B cell (primary cell): Measurements from ENCODE around the gene CYP1A1. TPM values are rescaled to one million over a fixed set of nuclear protein-coding genes. Genes with fewer than 3 reads are reported as not detected.

Experiments
- ATAC-seq: fragments of 200-7000 bp; cut with Tn5 transposase; one replicate; pipeline ENCODE4 v1.10.0; 2021; ENCODE audit warnings: low read depth, mild to moderate bottlenecking, moderate number of reproducible peaks, moderate library complexity
- CTCF ChIA-PET: fragments of 350-600 bp; sonication (Branson Sonifier 250); formaldehyde crosslinking; loops from one replicate; lab custom pipeline; 2021; ENCODE audit warnings: antibody characterized with exemption, inconsistent platforms; lab: Charles Lee
- POLR2A ChIA-PET: fragments of 350-600 bp; sonication (Branson Sonifier 250); formaldehyde crosslinking; loops from one replicate; lab custom pipeline; 2021; ENCODE audit warnings: antibody characterized with exemption; lab: Charles Lee
- DNase-seq: peaks from one replicate; pipeline ENCODE4 v3.0.0; 2013
- H2AFZ ChIP-seq: 2 replicates; pipeline ENCODE4 v1.6.1; 2012; ENCODE audit warnings: mild to moderate bottlenecking, low read depth, low read length; ENCODE audit not compliant: insufficient read depth, poor library complexity, severe bottlenecking
- H3K27ac ChIP-seq, 2 donors: 1 replicate in 1 of 2; 2 replicates in 1 of 2; pipeline ENCODE4 v1.5.1; 2012 to 2013; ENCODE audit warnings: low read length in 2 of 2, mild to moderate bottlenecking in 2 of 2, moderate library complexity in 1 of 2
- H3K27me3 ChIP-seq, 4 experiments: fragments of 200-600 bp in 1 of 4; sonication (generic) in 1 of 4; replicated peaks in 1 of 4; 1 replicate in 2 of 4; 2 replicates in 2 of 4; pipeline versions ENCODE4 v1.6.1 to v1.7.0; 2013 to 2016; ENCODE audit warnings: low read length in 3 of 4, mild to moderate bottlenecking in 2 of 4, mixed read lengths in 1 of 4, moderate library complexity in 1 of 4; ENCODE audit not compliant: insufficient read depth in 4 of 4, control insufficient read depth in 3 of 4; ENCODE audit errors: control extremely low read depth in 1 of 4
- H3K36me3 ChIP-seq, 2 experiments: replicated peaks in 1 of 2; 1 replicate in 1 of 2; 2 replicates in 1 of 2; pipeline versions ENCODE4 v1.6.1 to v1.7.1; 2013; ENCODE audit warnings: low read length in 1 of 2; ENCODE audit not compliant: insufficient read depth in 2 of 2, control insufficient read depth in 1 of 2; ENCODE audit errors: control extremely low read depth in 1 of 2, extremely low read depth in 1 of 2
- H3K4me1 ChIP-seq, 2 donors: fragments of 200-600 bp in 1 of 2; sonication (generic) in 1 of 2; 1 replicate in 1 of 2; 2 replicates in 1 of 2; pipeline versions ENCODE4 v1.5.1 to v1.6.1; 2013 to 2017; ENCODE audit warnings: low read length in 2 of 2; ENCODE audit not compliant: control insufficient read depth in 2 of 2, insufficient read depth in 2 of 2
- H3K4me2 ChIP-seq: replicated peaks from 2 replicates; pipeline ENCODE3; 2012; ENCODE audit warnings: mild to moderate bottlenecking, low read depth, low read length; ENCODE audit not compliant: poor library complexity, severe bottlenecking
- H3K4me3 ChIP-seq, 5 experiments: fragments of 200-600 bp in 1 of 5; sonication (generic) in 1 of 5; 1 replicate in 3 of 5; 2 replicates in 2 of 5; pipeline versions ENCODE4 v1.5.1 to v1.7.0; 2011 to 2016; ENCODE audit warnings: low read length in 4 of 5, mild to moderate bottlenecking in 4 of 5, low read depth in 2 of 5, control low read depth in 1 of 5, moderate library complexity in 1 of 5; ENCODE audit not compliant: insufficient read depth in 1 of 5; ENCODE audit errors: control extremely low read depth in 1 of 5, extremely low read depth in 1 of 5
- H3K79me2 ChIP-seq: fragments of 200-600 bp; sonication (generic); one replicate; pipeline ENCODE4 v1.6.0; 2016; ENCODE audit warnings: low read length; ENCODE audit not compliant: control insufficient read depth, insufficient read depth
- H3K9ac ChIP-seq: fragments of 200-600 bp; sonication (generic); 2 replicates; pipeline ENCODE4 v1.6.1; 2017; ENCODE audit warnings: mild to moderate bottlenecking, low read length, moderate library complexity
- H3K9me3 ChIP-seq, 3 donors: one replicate each; pipeline versions ENCODE4 v1.6.1 to v1.7.1; 2013; ENCODE audit warnings: low read length in 2 of 3; ENCODE audit not compliant: control insufficient read depth in 2 of 3, insufficient read depth in 1 of 3; ENCODE audit errors: control extremely low read depth in 1 of 3
- H4K20me1 ChIP-seq: 2 replicates; pipeline ENCODE4 v1.6.0; 2012; ENCODE audit warnings: mild to moderate bottlenecking, low read length; ENCODE audit not compliant: insufficient read depth, control insufficient read depth, poor library complexity, severe bottlenecking
- H3K27ac Mint-ChIP-seq: one replicate; pipeline ENCODE4 v1.8.0; 2021; ENCODE audit warnings: mixed read lengths
- H3K27me3 Mint-ChIP-seq: one replicate; pipeline ENCODE4 v1.8.0; 2021; ENCODE audit warnings: mixed read lengths
- H3K4me1 Mint-ChIP-seq: one replicate; pipeline ENCODE4 v1.8.0; 2021; ENCODE audit warnings: mixed read lengths
- H3K4me3 Mint-ChIP-seq: one replicate; pipeline ENCODE4 v1.8.0; 2021; ENCODE audit warnings: mixed read lengths
- H3K9me3 Mint-ChIP-seq: one replicate; pipeline ENCODE4 v1.8.0; 2022; ENCODE audit warnings: mixed read lengths; ENCODE audit not compliant: insufficient read depth
- CTCF ChIP-seq: fragments of 200-600 bp; IDR thresholded peaks from one replicate; pipeline ENCODE4 v1.8.0; 2022; ENCODE audit warnings: antibody characterized with exemption, mild to moderate bottlenecking
- EZH2 ChIP-seq: IDR thresholded peaks from 2 replicates; pipeline ENCODE4 v1.6.1; 2012; ENCODE audit warnings: borderline replicate concordance, low read depth, mild to moderate bottlenecking, moderate library complexity, low read length; ENCODE audit not compliant: insufficient read depth, poor library complexity, severe bottlenecking
- WGBS: methylation state at CpG from one replicate; pipeline ENCODE4 v1.1.5; 2013; ENCODE audit warnings: missing lambda C conversion rate; ENCODE audit not compliant: insufficient coverage; 5-methylcytosine and 5-hydroxymethylcytosine counted together
- intact Hi-C: fragments of 100-400 bp; cut with micrococcal nuclease; formaldehyde crosslinking; loops from one replicate; pipeline ENCODE4 v1.10.0; 2022
- polyA plus RNA-seq: library from polyadenylated mRNA; depleted of rRNA; stranded (reverse); fragments of >200 nt; gene quantifications from 2 replicates; pipeline ENCODE4 v1.2.3, GENCODE V29; 2012
- total RNA-seq, 2 donors: library from RNA; stranded (reverse); fragments of 120-200 nt in 1 of 2; gene quantifications; 1 replicate in 1 of 2; 2 replicates in 1 of 2; pipeline versions ENCODE4 v1.2.3 to v1.2.4, GENCODE V29; 2013 to 2022

CYP1A1 gene
- total and polyA plus RNA-seq, 2 donors (not counting 1 experiment from before 2014, with no cell fraction given), result 0.24 TPM; not detected in 1

DNA sequence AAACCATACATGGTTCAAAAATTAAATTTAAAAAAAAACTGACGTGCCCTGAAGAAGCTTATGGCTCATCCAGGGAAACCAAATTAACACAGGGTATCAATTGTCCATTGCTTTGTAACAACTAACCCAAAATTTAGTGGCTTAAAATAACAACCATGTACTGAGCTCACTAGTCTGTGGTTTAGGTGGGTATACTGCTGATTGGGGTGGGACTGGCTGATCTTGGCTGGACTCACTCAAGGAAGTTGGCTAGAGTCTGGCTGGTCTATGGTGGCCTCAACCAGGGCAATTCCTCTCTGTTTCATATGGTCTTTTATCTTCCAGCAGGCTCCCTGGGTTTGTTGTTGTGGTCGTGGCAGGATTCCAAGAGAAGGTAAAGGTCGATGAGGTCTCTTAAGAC is 15.4 kb downstream of the CYP1A1 start:
- peaks cover 0 to 13% (median 2%) of the 10 kb centered on the region in 4 experiments for H3K27me3 ChIP-seq
- no peaks in the 10 kb centered on the region for H3K9me3 ChIP-seq
- no peak overlapping the region for H3K4me2 ChIP-seq
- H3K9ac ChIP-seq, result no peak overlapping the region
- DNase-seq (no peak), ATAC-seq (no peak)
- POLR2A ChIA-PET, result no interaction called here
- Mint-ChIP-seq H3K27ac (no peak overlapping the region), H3K4me3 (no peak overlapping the region), H3K27me3 (peaks cover 26% of the 10 kb centered on the region), H3K9me3 (no peaks in the 10 kb centered on the region), H3K4me1 (no peaks in the 10 kb centered on the region)
- intact Hi-C loops, result no loop called here
- TF ChIP-seq CTCF (no peak), EZH2 (no peak)
- H3K4me3 ChIP-seq, result no peak overlapping the region
- no peaks in the 10 kb centered on the region for H3K36me3 ChIP-seq
- no peaks in the 10 kb centered on the region for H3K4me1 ChIP-seq
- CTCF ChIA-PET, result no interaction called here
- no peaks in the 10 kb centered on the region for H4K20me1 ChIP-seq
- WGBS, result no CpG with 5 or more reads among the region's 3 CpGs
- H3K27ac ChIP-seq, result no peak overlapping the region
- no peak overlapping the region for H2AFZ ChIP-seq
- H3K79me2 ChIP-seq, result no peaks in the 10 kb centered on the region

GRCh38 chr15:74709011-74709410 is 16.3 kb downstream of the CYP1A1 start:
- no peaks in the 10 kb centered on the region for H3K9me3 Mint-ChIP-seq
- no peak overlapping the region for H3K4me3 ChIP-seq
- peaks cover 26% of the 10 kb centered on the region for H3K27me3 Mint-ChIP-seq
- no peak overlapping the region for H3K27ac Mint-ChIP-seq
- no peak overlapping the region for H3K4me3 Mint-ChIP-seq
- H3K27me3 ChIP-seq, result peaks cover 0 to 17% (median 2%) of the 10 kb centered on the region in 4 experiments
- ATAC-seq (no peak), DNase-seq (no peak)
- H3K4me1 Mint-ChIP-seq, result no peaks in the 10 kb centered on the region
- intact Hi-C loops, result no loop called here
- H3K9me3 ChIP-seq, result no peaks in the 10 kb centered on the region
- WGBS, result no CpG with 5 or more reads among the region's 1 CpG
- ChIA-PET CTCF (no interaction called here), POLR2A (no interaction called here)
- H3K36me3 ChIP-seq, result no peaks in the 10 kb centered on the region
- no peaks in the 10 kb centered on the region for H3K4me1 ChIP-seq
- no peaks in the 10 kb centered on the region for H4K20me1 ChIP-seq
- no peak overlapping the region for H3K4me2 ChIP-seq
- H3K27ac ChIP-seq, result no peak overlapping the region
- no peaks in the 10 kb centered on the region for H3K79me2 ChIP-seq
- TF ChIP-seq CTCF (no peak), EZH2 (no peak)
- no peak overlapping the region for H3K9ac ChIP-seq
- H2AFZ ChIP-seq, result no peak overlapping the region
